ENCODE data around the gene PCDHA1.

The PCDHA1 gene

DNA sequence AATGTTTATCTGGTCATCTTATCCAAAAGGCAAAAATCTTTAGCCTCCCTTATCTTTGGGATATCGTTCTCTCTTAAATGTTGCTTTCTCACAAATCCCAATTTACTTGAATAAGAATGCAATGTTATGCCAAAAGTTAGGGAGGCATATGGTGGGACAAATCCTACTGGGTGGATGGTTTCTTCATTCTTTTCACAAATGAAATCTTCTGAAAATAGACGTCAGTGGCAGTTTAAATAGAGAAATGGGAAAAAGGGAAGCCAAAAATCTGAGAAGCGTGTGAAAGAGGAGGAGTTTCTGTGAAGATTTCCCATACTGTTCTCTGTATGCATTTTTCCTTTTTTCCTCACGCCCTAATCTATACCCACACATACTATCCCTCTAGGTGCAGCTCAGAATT lies 137.7 kb downstream of the PCDHA1 start:
- no peak for DNase-seq (ENCODE audit: low read depth)

- DNase-seq (ENCODE audit: low read depth): no peak
These were observed 140.0 kb downstream of the PCDHA1 start, which contains the start of gene PCDHAC1 for GRCh38 chr5:140925806-140926442. PCDHAC1 (plus strand) TSS chr5:140926299; CDS start chr5:140926893, 594 bp downstream.

GRCh38 chr5:140926443-140927227 lies 140.7 kb downstream of the PCDHA1 start:
- no peak for DNase-seq (ENCODE audit: low read depth)

DNA sequence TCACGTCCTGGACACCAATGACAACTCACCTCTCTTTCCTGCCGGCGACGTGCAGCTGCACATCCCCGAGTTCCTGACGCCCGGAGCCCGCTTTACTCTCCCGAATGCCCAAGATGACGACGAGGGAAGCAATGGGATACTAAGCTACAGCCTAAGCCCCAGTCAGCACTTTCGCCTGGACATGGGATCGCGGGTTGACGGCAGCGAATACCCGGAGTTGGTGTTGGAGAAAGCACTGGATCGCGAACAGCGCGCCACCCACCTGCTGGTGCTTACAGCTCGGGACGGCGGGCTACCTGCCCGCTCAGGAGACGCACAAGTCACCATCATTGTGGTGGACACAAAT lies 141.3 kb downstream of the PCDHA1 start:
- DNase-seq (ENCODE audit: low read depth): no peak

DNA sequence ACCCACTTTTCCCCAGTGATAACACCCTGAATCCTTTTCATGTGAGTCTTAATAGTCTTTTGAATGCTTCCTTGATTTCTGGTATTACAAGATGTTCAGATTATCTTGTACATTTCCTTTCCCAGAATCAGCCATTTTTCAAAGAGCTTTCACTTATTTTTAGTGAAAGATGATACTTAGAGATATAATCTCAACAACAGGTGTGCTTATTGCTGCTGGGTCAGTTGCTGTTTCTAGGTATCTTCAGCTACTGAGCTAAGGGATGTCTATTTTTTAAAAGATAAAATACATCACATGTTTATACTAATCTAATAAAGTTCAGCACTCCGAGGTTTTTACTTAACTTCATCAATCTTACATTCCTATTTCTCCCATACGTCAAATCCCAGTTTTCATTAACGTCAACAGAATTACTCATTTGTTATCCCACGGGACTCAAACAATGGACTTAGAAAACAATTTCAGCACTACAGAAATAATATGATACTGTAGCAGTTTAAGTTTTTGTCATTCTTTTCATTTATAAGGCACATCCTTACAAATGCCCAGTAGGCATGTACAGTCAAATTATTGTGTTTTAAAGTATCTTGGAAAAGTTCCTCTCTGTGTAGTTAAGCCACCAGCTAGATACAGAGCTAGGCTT lies 149.1 kb downstream of the PCDHA1 start:
- no peak for DNase-seq (ENCODE audit: low read depth)

DNA sequence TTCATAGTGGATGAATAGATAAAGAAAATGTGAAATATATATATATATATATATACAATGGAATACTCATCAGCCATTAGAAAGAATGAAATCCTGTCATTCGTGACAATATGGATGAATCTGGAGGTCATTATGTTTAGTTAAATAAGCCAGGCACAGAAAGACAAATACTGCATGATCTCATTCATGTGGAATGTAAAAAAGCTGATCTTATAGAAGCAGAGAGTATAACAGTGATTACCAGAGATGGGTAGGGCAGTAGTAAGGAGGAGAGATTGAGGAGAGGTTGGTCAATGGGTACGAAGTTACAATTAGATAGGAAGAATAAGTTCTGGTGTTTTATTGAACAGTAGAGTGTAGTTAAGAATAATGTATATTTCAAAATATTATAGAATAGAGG lies 160.6 kb downstream of the PCDHA1 start:
- DNase-seq (ENCODE audit: low read depth): no peak

DNA sequence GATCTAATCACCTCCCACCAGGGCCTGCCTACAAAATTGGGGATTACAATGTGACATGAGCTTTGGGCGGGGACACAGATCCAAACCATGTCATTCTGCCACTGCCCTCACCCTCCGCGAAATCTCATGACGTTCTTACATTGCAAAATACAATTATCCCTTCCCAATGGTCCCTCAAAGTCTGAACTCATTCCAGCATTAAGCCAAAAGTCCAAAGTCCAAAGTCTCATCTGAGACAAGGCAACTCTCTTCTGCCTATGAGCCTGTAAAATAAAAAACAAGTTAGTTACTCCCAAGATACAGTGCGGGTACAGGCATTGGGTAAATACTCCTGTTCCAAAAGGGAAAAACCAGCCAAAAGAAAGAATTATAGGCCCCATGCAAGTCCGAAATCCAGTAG lies 165.7 kb downstream of the PCDHA1 start:
- no peak for DNase-seq (ENCODE audit: low read depth)

DNA sequence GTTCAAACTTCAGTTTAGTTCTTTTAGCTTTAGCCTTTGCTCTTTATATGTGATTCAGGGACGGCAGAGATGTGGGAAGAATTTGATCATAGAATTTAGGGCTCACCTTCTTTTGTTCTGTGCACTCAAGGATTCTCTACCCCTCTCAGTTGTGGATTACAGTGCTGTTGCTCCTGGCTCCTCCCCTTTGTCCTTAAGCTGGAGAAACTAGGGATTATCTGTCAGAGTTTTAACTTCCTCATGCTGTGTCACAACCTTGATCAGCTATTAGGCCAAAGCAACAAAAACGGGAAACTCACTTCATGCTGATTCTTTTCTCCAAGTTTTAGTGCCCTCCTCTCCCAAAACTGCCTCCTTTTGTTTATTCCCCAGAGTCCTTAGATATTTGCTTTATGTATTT lies 167.3 kb downstream of the PCDHA1 start:
- no peak for DNase-seq (ENCODE audit: low read depth)

DNA sequence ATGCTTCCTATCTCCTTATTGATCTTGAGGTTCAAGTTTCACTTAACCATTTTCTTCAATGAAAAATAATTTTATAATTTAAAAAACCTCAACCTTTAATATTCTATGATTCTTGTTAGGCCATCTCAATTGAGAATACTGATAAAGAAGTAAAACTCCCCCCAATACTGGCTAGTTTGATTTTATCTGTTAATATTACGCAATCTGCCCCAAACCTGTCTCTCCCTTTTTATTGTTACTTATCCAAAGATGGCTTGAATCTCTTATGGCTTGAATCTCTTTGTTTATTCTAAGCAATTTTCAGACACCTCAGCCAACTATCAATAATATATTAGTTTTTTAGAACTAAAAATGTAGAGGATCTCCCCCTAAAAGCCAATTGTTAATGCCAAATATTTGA lies 176.2 kb downstream of the PCDHA1 start:
- DNase-seq (ENCODE audit: low read depth): no peak

GRCh38 chr5:140964356-140964755 lies 178.4 kb downstream of the PCDHA1 start:
- no peak for DNase-seq (ENCODE audit: low read depth)

- DNase-seq (ENCODE audit: low read depth): no peak
These were observed 180.0 kb downstream of the PCDHA1 start for GRCh38 chr5:140965905-140966292.

DNA sequence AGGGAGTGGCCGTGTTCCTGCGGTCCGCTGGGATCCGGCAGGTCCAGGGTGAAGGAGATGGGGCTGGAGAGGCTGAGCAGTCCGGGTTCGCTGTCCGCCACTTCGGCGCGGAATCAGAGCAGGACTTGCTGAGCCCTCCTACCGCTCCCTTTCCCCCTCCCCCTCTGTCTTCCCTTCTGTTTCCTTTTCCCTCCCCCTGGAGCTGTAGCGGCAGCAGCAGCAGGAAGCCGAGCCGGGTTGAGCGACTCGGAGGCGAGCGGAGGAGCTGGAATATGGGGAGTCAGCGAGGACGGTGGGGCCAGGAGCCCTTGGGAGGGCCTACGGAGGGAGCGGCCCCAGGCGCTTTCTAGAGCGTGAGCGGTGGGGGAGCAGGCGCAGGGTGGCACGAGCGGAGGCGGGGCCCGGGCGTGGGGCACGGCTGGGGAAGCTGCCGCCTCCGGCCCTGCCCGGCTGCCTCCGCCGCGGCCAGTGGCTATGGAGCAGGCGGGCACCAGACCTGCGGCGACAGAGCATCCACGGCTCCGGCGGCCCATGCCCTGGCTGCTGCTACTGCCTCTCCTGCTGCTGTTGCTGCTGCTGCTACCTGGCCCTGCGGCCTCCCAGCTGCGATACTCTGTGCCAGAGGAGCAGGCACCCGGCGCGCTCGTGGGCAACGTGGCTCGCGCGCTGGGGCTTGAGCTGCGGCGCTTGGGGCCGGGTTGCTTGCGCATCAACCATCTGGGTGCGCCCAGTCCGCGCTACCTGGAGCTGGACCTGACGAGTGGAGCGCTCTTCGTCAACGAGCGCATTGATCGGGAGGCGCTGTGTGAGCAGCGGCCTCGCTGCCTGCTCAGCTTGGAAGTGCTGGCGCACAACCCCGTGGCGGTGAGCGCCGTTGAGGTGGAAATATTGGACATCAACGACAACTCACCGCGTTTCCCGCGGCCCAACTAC lies 180.6 kb downstream of the PCDHA1 start, which contains the start of gene PCDHAC2:
PCDHAC2 (plus strand) TSS at position 184 of the 933 bp plus-strand sequence; CDS start at position 475, 291 bp downstream.
- no peak for DNase-seq (ENCODE audit: low read depth)

DNA sequence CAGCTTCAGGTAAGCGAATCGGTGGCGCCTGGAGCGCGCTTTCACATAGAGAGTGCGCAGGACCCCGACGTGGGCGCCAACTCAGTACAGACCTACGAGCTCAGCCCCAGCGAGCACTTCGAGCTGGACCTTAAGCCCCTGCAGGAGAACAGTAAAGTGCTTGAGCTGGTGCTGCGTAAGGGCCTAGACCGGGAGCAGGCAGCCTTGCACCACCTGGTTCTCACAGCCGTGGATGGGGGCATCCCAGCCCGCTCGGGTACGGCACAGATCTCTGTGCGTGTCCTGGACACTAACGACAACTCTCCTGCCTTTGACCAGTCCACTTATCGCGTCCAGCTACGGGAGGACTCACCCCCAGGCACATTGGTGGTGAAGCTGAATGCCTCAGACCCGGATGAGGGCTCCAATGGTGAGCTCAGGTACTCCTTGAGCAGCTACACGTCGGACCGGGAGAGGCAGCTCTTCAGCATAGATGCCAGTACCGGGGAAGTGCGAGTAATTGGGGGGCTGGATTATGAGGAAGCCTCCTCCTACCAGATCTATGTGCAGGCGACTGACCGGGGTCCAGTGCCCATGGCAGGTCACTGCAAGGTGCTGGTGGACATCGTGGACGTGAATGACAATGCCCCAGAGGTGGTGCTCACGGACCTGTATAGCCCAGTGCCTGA lies 181.4 kb downstream of the PCDHA1 start:
- DNase-seq (ENCODE audit: low read depth): no peak

GRCh38 chr5:140969880-140970279 lies 183.9 kb downstream of the PCDHA1 start:
- DNase-seq (ENCODE audit: low read depth): no peak

- no peak for DNase-seq (ENCODE audit: low read depth)
These were observed 187.6 kb downstream of the PCDHA1 start for GRCh38 chr5:140973550-140973949.

GRCh38 chr5:140977003-140977402 lies 191.1 kb downstream of the PCDHA1 start:
- DNase-seq (ENCODE audit: low read depth): no peak

- no peak for DNase-seq (ENCODE audit: low read depth)
These were observed 192.3 kb downstream of the PCDHA1 start for GRCh38 chr5:140978260-140978659.

GRCh38 chr5:140978983-140979382 lies 193.0 kb downstream of the PCDHA1 start:
- no peak for DNase-seq (ENCODE audit: low read depth)

DNA sequence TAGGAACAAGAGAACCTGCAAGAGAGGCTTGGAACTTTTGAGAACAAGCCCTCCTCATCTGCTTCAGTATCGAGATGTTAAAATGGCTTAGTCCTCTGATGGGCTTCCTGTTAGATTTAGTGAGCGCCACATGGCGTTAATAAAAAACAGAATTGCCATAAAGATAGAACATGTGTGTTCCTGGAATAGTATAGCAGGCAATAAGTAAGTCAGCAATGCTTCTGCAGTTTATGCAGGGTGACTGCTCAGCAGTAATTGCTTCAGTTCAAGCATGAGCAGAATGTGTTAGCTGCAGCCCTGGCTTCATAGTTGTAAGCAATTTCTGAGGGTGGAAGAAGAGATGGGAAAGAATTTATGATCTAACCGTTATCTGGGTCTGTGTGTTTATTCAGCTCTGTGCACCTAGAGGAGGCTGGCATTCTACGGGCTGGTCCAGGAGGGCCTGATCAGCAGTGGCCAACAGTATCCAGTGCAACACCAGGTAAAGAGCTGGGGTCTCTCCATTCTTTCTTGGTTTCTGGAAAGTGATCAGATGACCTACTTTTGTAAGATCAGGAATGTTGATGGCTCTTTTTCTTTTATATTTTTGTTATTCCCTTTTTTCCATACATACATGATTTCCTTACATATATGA lies 196.3 kb downstream of the PCDHA1 start:
- no peak for DNase-seq (ENCODE audit: low read depth)

- DNase-seq (ENCODE audit: low read depth): no peak
These were observed 200.2 kb downstream of the PCDHA1 start for GRCh38 chr5:140986117-140986521.

- DNase-seq (ENCODE audit: low read depth): no peak
These were observed 202.2 kb downstream of the PCDHA1 start for GRCh38 chr5:140988100-140988499.

All from stimulated activated CD8-positive, alpha-beta memory T cell treated with anti-CD3 and anti-CD28 coated beads, Interleukin-12 subunit alpha, Interleukin-12 subunit beta, amount 100 ng/mL, for 1 hour (primary cell).